Suprapubic skin (tissue), 3 donors: Measurements from ENCODE around the gene TRIM2.

ENCODE experiments used
- CTCF ChIP-seq, 2 donors: fragments of 200-600 bp in 1 of 2; fragments of 450-650 bp in 1 of 2; sonication (generic) in 1 of 2; IDR thresholded peaks; one replicate each; pipeline ENCODE4 v1.5.1; 2016 to 2019; ENCODE audit warnings: antibody characterized with exemption in 2 of 2, mild to moderate bottlenecking in 1 of 2, moderate library complexity in 1 of 2
- EP300 ChIP-seq: sonication (generic); formaldehyde crosslinking; IDR thresholded peaks from one replicate; pipeline ENCODE4 v1.6.1; 2017; ENCODE audit warnings: antibody characterized with exemption
- POLR2A ChIP-seq, 2 donors: fragments of 450-650 bp; IDR thresholded peaks; one replicate each; pipeline ENCODE4 v1.6.1; 2017; ENCODE audit warnings: antibody characterized with exemption in 2 of 2, mild to moderate bottlenecking in 2 of 2, moderate library complexity in 2 of 2

DNA sequence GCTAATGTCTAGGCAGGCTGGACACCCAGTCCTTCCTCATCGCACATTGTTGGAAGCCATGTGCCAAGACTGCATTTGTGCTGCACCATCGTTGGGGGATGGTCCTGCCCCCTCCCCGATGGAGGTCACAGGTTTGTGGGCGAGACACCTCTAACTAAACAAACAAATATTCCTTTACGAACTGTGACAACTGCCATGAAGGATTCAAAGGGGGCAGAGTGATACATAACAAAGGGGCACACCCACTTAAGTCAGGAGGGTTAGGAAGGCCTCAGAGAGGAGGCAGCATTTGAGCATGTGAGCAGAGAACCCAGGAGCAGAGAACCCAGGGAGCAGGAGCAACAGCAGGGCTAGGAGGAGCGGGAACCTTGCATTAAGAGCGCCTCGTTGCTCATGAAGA is 37.1 kb downstream of the TRIM2 start:
- TF ChIP-seq CTCF (IDR thresholded peaks at IDR 0.05) (no peak), POLR2A (IDR thresholded peaks at IDR 0.05) (no peak), EP300 (no peak)
